NK-92 (cell line): Measurements from ENCODE around the gene UBE2E2.

Experiments used
- DNase-seq: peaks from one replicate; lab custom pipeline; 2025; ENCODE audit not compliant: unreplicated experiment; lab: John Stamatoyannopoulos, UW

UBE2E2 gene

DNA sequence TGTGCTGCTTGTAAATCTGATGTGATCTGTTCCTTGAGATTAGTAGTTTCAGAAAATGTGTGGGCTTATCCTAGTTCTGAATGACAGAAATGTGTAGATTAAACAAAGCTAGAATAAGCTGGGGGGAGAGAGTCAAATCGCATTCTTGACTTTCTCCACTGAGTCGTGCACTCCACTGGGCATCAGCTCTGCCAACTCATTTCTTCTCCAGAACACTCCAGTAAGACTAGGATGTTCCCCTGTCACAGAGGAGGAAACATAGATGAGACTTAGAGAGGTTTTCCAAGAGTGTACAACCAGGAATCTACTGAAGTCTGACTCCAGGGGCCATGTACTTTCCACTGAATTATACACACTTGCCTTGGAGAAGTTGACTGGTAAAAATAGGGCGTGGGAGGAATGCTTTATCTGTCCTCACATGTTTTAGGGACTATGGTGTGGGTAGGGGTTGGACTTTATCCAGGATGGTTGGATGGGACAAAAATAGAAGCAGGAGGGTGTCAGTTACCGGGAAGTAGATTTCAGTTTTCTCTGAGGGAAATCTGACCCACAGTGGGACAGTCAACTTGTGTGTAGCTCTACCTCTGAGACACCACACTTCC, 298.2 kb downstream of the UBE2E2 start:
- DNase-seq: no peak

DNA sequence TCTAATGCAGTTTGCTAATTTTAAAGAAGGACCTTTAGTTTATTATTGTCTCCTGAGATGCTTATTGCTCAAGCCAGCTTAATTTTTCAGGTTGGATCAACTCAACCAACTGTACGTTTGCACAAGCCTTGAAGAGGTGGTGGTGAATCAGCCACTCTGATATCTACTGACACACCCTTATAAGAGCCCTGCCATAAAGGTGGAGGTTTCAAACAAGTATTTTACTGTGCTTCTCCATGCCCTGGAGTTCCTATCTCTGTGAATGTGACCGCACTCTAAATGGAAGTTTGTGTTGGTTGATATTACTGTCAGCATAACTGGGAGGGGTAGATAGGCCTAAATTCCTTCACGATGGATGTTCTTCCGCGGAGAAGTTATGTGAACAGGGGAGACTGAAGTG, 305.3 kb downstream of the UBE2E2 start:
- DNase-seq: no peak

DNA sequence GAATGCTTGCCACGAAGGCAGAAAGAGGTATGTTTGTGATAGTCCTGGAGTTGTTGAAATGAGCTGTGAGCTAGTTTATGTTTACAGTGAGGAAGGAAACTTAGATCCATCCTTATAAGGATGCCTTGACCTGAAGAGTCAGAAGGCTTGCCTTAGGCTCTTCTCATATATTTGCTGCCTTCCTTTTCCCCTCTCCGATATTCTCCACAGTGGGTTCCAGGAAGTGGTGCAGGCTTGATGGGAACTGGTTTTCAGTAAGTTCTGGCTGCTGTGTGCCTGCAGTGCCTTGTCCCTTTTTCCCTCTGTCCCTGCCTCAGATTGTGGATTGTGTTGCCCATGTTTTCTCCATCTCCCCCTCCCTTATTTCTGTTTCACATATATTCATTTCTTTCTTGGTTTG, 315.3 kb downstream of the UBE2E2 start:
- DNase-seq: no peak

- no peak for DNase-seq
Observed at GRCh38 chr3:23519314-23520208, 316.4 kb downstream of the UBE2E2 start.

DNA sequence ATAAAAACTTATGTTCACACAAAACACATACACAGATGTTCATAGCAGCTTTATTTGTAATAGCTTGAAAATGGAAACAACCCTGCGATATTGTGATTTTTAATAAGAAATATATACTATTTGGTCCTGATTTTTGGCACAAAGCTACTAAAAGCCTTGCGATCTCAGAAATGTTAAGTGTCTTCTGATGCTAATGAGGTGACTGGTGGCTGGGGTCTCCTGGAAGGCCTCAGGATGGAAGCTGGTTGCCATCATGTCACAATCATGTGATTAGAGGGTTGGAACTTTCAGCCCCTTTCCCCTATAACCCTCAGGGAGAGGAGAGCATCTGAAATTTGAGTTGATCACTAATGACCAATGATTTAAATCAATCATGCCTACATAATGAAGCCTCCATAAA, 324.2 kb downstream of the UBE2E2 start:
- no peak for DNase-seq

DNA sequence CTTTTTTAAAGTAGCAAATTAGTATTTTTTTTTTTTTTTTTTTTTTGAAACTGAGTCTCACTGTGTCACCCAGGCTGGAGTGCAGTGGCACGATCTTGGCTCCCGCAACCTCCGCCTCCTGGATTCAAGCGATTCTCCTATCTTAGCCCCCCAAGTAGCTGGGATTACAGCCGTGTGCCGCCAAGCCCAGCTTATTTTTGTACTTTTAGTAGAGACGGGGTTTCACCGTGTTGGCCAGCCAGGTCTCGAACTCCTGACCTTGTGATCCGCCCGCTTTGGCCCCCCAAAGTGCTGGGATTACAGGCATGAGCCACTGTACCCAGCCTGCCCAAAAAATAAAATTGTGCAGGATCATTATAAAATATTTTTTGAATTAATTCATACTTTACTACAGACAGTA, 330.5 kb downstream of the UBE2E2 start:
- no peak for DNase-seq

DNA sequence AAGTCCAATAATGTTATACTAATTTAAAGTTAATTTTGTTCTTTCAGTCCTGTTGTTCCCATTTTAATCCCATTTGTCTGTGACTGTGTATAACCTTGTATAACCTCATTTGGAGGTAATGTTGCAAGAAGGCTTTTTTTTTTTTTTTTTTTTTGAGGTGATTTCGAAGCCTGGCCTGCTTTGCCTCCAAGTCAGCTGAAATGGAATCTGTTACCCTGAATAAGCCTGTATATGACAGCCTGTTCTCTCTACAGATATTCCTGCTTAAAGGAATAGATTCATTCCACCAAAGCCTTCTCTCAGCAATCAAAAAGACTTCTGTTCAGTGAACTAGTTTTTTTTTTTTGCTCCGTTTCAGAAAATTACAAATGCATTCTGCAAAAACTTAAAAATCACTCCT, 330.9 kb downstream of the UBE2E2 start:
- DNase-seq: no peak

DNA sequence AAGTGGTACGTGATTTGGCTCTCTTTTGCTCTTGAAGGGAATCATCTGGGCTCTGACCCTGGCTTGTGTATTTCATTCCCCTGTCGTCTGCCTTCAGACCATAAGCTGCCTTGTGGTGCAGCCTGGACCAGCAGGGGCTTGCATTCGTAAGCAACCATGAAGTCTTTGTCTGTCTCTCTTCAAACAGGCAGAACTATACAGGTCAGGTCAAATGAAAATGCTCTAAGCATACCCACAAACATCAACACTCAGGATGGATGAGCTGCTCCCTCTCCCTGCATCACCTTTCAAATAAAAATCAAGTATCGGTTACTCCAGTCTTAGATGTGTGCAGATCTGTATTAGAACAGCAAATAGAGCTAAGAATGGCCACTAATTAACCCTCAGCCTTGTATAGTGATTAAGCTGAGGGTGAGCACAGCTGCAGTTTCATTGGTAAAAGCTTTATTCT, 334.0 kb downstream of the UBE2E2 start:
- no peak for DNase-seq

GRCh38 chr3:23539185-23539584, 336.1 kb downstream of the UBE2E2 start:
- DNase-seq: no peak

- DNase-seq: no peak
Observed at GRCh38 chr3:23540600-23540999, 337.5 kb downstream of the UBE2E2 start.

GRCh38 chr3:23542079-23542478, 339.0 kb downstream of the UBE2E2 start:
- DNase-seq: no peak

DNA sequence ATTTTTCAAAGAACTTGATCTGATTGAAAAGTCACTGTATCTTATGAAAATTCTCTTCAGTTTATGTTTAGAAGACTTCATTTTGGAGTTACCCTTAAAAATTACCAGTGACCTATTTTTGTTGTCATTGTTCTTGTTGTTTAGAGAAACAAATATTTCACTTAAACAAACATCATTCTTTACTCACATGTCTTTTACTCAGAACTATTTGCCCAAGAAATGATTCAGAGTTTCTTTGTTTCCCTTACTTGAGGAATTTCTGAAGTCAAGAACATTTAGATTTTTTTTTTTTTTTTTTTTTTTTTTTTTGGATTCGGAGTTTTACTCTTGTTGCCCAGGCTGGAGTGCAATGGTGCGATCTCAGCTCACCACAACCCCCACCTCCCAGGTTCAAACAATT, 343.1 kb downstream of the UBE2E2 start:
- DNase-seq: no peak

DNA sequence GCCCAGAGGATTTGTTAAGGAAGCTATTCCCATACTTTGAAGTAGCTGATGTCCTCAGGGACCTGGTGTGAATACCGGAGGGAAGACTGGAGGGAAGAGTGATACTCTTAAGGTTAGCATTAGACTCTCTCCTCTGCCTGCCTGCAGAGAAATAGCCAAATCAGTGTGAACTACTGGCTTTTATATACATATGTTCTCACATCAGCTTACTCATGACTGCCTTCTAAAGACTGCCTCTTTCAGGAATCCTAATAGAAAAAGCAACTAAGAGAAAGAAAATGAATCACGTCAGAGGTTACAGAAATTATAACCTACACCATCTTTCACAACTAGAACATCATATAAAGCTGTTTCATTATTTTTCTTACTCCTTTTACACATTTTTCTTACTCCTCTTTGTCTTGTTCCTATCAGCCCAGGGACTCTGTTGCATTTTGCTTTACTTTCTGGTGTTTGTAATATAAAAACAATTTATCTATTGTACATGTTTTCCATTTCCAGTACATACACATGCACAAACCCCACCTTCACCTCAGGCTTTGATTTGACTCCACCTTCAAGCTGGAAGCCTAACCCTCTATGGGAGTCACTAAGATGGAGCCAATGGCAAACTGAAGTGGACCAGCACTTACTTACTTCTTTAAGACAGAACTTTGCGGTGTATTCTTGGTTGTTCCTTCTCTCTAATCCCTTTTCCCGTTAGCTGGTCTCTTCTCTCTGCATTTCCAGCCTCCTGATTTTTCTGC, 345.0 kb downstream of the UBE2E2 start:
- DNase-seq: no peak

- DNase-seq: no peak
Observed at GRCh38 chr3:23548706-23549105, 345.6 kb downstream of the UBE2E2 start.

- DNase-seq: no peak
Observed at GRCh38 chr3:23549148-23549910, 346.2 kb downstream of the UBE2E2 start.

DNA sequence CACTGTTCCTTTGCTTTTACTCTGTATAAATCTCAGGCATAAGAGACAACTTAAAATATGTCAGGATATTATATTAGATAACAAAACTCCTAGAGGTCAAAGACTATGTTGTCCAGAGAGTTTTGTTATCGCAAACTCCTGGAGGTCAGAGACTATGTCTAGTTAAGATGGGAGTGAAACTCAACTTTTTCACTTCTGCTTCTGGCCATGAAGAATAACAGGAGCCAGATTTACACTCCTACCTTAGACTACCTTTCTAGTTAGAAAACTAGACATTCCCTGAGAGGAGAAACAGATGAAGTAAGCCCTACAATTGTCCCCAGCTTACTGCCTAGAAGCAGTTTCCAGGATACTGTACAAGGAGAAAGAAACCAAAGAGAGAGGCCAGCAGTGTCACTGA, 347.3 kb downstream of the UBE2E2 start:
- DNase-seq: no peak

GRCh38 chr3:23552506-23552905, 349.4 kb downstream of the UBE2E2 start:
- no peak for DNase-seq

DNA sequence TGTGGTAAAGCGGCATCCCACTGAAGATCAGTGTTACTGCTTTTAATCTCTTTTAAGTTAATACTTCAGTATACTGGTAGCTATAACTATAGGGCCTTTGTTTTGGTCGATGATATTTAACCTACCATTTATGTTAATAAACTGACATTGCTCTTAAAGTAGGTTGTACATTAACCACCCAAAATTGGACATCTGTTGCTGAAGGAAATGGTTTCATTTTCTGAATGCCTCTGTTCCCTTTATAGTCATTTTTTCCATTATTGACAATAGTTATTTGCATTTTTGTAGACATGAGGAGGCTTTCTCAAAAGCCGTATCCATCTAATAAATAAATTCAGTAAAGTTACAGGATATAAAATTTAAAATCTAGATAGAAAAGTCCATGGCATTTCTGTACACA, 350.2 kb downstream of the UBE2E2 start:
- DNase-seq: no peak

- no peak for DNase-seq
Observed at GRCh38 chr3:23565041-23565775, 362.1 kb downstream of the UBE2E2 start.

- DNase-seq: no peak
Observed at GRCh38 chr3:23566499-23566898, 363.4 kb downstream of the UBE2E2 start.
